Left forelimb (tissue), 1 donor: ENCODE data around the gene ARVCF.

ENCODE experiments used
- DNase-seq: peaks from one replicate; pipeline ENCODE4 v3.0.0-alpha.2; 2018; ENCODE audit warnings: low spot score

The ARVCF gene

GRCh38 chr22:20052309-20053259 lies 36.0 kb upstream of the ARVCF start:
- no peak for DNase-seq

GRCh38 chr22:20051927-20052308 lies 35.3 kb upstream of the ARVCF start:
- DNase-seq, result no peak

- DNase-seq, result no peak
Observed at GRCh38 chr22:20046730-20047129, 30.1 kb upstream of the ARVCF start.

GRCh38 chr22:20044495-20045151 lies 28.0 kb upstream of the ARVCF start:
- DNase-seq, result no peak

- DNase-seq, result no peak
Observed at GRCh38 chr22:20043997-20044342, 27.3 kb upstream of the ARVCF start.

- no peak for DNase-seq
Observed at GRCh38 chr22:20043057-20043996, 26.7 kb upstream of the ARVCF start.

- peak; percentile 53 for DNase-seq
Observed at GRCh38 chr22:20040327-20041200, 23.9 kb upstream of the ARVCF start.

GRCh38 chr22:20039683-20040325 lies 23.2 kb upstream of the ARVCF start:
- no peak for DNase-seq

- DNase-seq, result peak; percentile 38
Observed at GRCh38 chr22:20038574-20038973, 22.0 kb upstream of the ARVCF start.

GRCh38 chr22:20037419-20037818 lies 20.8 kb upstream of the ARVCF start:
- DNase-seq, result no peak

GRCh38 chr22:20036535-20037392 lies 20.1 kb upstream of the ARVCF start:
- DNase-seq, result peak; percentile 61

GRCh38 chr22:20036084-20036482 lies 19.5 kb upstream of the ARVCF start:
- DNase-seq, result no peak

- peak; percentile 51 for DNase-seq
Observed at GRCh38 chr22:20035375-20036083, 18.9 kb upstream of the ARVCF start.

GRCh38 chr22:20034143-20034542 lies 17.5 kb upstream of the ARVCF start:
- DNase-seq, result no peak

GRCh38 chr22:20033045-20033706 lies 16.6 kb upstream of the ARVCF start:
- peak; percentile 63 for DNase-seq

GRCh38 chr22:20032407-20032991 lies 15.9 kb upstream of the ARVCF start:
- peak; percentile 60 for DNase-seq

- DNase-seq, result no peak
Observed at GRCh38 chr22:20031732-20032406, 15.2 kb upstream of the ARVCF start.
